Activated naive CD4-positive, alpha-beta T cell treated with anti-CD3 and anti-CD28 coated beads, Interleukin-2, amount 10 ng/mL, durations not matched to agents 7 days and 5 days (primary cell): Measurements from ENCODE around the gene EMP1.

Experiments used
- CTCF ChIA-PET: fragments of 350-600 bp; sonication (Branson Sonifier 250); formaldehyde crosslinking; loops from one replicate; lab custom pipeline; 2021; ENCODE audit warnings: antibody characterized with exemption; lab: Charles Lee
- DNase-seq: peaks from one replicate; pipeline ENCODE4 v3.0.0-alpha.2; 2020
- H3K27ac Mint-ChIP-seq: one replicate; pipeline ENCODE4 v1.8.0; 2021; ENCODE audit warnings: mild to moderate bottlenecking, moderate library complexity, mixed read lengths
- H3K27me3 Mint-ChIP-seq: one replicate; pipeline ENCODE4 v1.8.0; 2021; ENCODE audit warnings: mild to moderate bottlenecking, mixed read lengths
- H3K36me3 Mint-ChIP-seq: one replicate; pipeline ENCODE4 v1.8.0; 2021; ENCODE audit warnings: mixed read lengths
- H3K4me1 Mint-ChIP-seq: one replicate; pipeline ENCODE4 v1.8.0; 2021; ENCODE audit warnings: mixed read lengths
- H3K4me3 Mint-ChIP-seq: one replicate; pipeline ENCODE4 v1.8.0; 2021; ENCODE audit warnings: mild to moderate bottlenecking, moderate library complexity, mixed read lengths
- H3K9me3 Mint-ChIP-seq: one replicate; pipeline ENCODE4 v1.8.0; 2021; ENCODE audit warnings: mixed read lengths

EMP1 gene

DNA sequence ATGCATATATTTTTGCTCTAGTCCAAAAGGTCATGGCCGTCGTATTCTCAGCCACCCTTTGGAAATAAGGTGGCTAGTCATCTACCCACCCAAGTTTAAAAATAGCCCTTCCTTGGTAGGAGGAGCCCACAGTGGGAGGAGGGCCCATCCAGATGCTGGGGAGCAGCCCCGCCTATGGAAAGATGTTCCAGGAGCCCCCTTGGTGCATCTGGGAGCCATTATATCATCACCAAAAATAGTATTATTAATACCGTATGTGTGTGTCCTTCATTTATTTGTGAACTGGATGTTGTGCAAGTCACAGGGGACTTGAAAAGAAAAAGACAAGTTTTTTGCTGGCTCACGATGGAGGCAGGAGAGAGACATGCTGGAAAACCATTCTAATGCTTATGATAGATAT is 34.0 kb downstream of the EMP1 start:
- H3K4me1 Mint-ChIP-seq = no peaks in the 10 kb centered on the region
- H3K27me3 Mint-ChIP-seq = peaks cover 28% of the 10 kb centered on the region
- CTCF ChIA-PET = no interaction called here
- no peak for DNase-seq
- H3K27ac Mint-ChIP-seq = no peak overlapping the region
- H3K4me3 Mint-ChIP-seq = no peak overlapping the region
- H3K36me3 Mint-ChIP-seq = no peaks in the 10 kb centered on the region
- H3K9me3 Mint-ChIP-seq = no peaks in the 10 kb centered on the region

DNA sequence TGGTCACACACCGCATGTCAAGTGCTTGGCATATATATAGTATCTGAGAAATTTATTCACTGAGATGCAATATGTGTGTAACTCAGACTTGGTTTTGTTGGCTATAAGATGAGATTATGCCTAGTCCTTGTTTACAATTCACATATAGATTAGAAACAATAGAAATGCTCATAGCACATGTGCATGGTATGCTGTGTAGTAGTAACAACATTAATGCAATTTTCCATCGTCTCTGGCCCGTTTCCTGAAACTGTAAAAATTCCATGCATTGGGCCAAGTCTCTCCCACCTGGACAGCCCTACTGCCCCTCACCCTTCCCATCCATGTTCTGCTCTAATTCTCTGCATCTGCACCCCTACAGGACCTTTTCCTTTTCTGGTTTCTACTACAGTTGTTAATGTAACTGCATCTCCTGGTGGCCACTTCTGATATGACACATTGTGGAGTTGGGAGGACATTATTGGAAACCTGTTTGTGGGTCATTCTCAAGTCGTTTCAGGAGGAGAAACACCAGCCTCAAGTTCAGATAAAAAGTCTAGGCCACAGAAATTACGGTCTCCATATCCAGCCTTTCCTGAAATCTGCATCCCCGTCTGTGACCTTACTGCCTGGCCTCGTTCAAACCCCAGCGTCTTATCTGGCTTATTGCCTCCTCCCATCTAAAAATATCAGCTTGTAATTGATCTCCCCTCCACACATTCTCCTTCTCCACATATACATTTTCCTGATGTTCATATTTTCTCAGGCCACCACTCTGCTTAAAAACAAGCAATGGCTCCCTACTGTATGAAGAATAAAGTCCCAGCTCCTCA is 37.5 kb downstream of the EMP1 start:
- Mint-ChIP-seq H3K27ac (no peak overlapping the region), H3K9me3 (no peaks in the 10 kb centered on the region), H3K4me1 (no peaks in the 10 kb centered on the region), H3K4me3 (no peak overlapping the region), H3K36me3 (no peaks in the 10 kb centered on the region), H3K27me3 (peaks cover 13% of the 10 kb centered on the region)
- CTCF ChIA-PET = interaction anchor here (1.1 to 2.4 kb wide), 6 partner anchors 21 to 320 kb away, joined by 3 to 13 read pairs (median 8); no protein-coding TSS in a partner anchor
- peak; percentile 58 for DNase-seq

DNA sequence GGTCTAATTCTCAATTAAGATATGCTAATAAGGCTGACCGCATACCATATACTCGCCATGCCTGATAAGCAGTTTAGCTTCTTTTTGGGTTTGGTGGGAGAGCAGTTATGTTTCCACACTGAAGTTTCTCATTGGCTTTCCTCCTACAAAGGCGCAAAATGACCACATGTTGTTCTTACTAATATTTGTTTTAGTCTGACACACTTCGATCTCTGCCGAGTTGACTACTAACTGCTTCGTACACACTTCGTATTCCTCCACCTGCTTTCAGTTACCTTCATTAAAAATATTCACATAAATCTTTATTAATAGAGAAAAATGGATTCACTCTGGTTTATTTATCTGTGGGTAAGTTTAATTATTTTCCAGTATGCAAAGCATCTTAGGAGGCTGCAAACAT is 41.7 kb downstream of the EMP1 start:
- no peaks in the 10 kb centered on the region for H3K9me3 Mint-ChIP-seq
- H3K4me3 Mint-ChIP-seq = no peak overlapping the region
- no peak overlapping the region for H3K27ac Mint-ChIP-seq
- DNase-seq = no peak
- H3K27me3 Mint-ChIP-seq = peaks cover 25% of the 10 kb centered on the region
- H3K4me1 Mint-ChIP-seq = no peaks in the 10 kb centered on the region
- H3K36me3 Mint-ChIP-seq = no peaks in the 10 kb centered on the region
- CTCF ChIA-PET = no interaction called here

DNA sequence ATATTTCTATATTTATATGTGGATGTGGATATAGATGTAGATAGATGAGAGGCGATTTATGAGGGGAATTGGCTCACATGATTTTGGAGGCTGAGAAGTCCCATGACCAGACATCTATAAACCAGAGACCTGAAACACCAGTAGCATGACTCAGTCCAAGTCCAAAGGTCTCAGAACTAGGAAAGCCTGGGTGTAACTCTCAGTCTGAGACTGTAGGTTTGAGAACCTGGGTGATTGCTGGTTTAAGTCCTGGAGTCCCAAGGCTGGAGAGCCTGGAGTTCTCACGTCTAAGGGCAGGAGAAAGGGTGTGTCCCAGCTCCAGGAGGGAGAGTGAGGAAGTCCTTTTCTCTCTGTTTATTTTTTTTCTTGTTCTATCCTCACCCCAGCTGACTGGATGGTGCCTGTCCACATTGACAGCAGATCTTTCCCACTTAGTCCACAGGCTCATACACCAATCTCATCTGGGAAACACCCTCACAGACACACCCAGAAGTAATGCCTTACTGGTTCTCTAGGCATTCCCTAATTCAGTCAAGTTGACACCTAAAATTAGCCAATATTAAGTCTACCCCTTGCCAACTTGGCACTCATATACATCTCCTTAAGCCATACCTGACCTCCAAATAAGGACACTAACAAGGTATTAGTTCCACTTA is 45.4 kb downstream of the EMP1 start:
- no peak overlapping the region for H3K27ac Mint-ChIP-seq
- no peak overlapping the region for H3K4me3 Mint-ChIP-seq
- H3K36me3 Mint-ChIP-seq = no peaks in the 10 kb centered on the region
- no peaks in the 10 kb centered on the region for H3K4me1 Mint-ChIP-seq
- no peak for DNase-seq
- CTCF ChIA-PET = no interaction called here
- H3K9me3 Mint-ChIP-seq = no peaks in the 10 kb centered on the region
- peaks cover 25% of the 10 kb centered on the region for H3K27me3 Mint-ChIP-seq

DNA sequence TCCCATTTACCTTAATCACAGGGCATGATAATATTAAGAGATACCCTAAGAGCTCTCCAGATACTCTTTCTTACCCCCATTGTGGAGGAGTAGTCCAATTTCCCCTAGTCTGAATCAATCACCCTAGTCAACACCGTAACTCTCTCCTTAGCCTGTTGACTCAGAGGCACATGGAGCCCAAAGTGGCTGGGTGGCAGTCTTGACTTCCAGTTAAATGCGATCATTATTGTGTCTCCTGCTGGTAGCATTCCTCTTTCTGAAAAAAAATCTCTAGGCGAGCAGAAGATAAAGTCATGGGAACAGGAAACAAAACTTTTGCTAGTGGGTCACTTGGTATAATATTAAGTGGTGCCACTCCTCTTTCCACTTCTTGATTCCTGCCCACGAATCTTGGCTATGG is 46.4 kb downstream of the EMP1 start:
- Mint-ChIP-seq H3K27ac (no peak overlapping the region), H3K4me1 (no peaks in the 10 kb centered on the region), H3K36me3 (no peaks in the 10 kb centered on the region), H3K9me3 (no peaks in the 10 kb centered on the region), H3K27me3 (peaks cover 30% of the 10 kb centered on the region), H3K4me3 (no peak overlapping the region)
- no peak for DNase-seq
- CTCF ChIA-PET = no interaction called here

DNA sequence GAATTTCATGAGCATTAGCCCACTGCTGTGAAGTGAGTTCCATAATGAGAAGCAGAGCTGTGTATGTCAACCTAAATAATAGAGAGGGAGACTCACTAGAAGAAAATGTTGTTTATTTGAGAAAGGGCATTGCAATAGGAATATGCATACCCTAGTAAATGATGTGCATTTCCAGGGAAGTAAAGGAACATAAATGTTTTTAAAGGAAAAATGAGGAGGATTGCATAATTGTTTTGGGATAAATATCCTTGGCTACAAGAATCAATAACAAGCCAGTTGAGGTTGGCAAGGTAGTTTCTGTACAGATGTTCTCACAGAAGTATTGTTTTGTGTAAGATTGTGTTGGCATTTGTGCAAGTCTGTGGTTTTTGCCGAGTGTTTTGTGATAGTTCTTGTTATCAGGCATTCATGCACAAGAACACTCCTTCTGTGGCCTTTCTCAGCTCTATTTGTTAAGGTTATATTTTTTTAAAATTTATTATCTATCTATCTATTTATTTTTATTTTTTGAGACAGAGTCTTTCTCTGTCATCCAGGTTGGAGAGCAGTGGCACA is 47.1 kb downstream of the EMP1 start:
- H3K27ac Mint-ChIP-seq = no peak overlapping the region
- no peaks in the 10 kb centered on the region for H3K9me3 Mint-ChIP-seq
- H3K36me3 Mint-ChIP-seq = no peaks in the 10 kb centered on the region
- H3K27me3 Mint-ChIP-seq = peaks cover 33% of the 10 kb centered on the region
- no peak for DNase-seq
- CTCF ChIA-PET = no interaction called here
- no peak overlapping the region for H3K4me3 Mint-ChIP-seq
- H3K4me1 Mint-ChIP-seq = no peaks in the 10 kb centered on the region

DNA sequence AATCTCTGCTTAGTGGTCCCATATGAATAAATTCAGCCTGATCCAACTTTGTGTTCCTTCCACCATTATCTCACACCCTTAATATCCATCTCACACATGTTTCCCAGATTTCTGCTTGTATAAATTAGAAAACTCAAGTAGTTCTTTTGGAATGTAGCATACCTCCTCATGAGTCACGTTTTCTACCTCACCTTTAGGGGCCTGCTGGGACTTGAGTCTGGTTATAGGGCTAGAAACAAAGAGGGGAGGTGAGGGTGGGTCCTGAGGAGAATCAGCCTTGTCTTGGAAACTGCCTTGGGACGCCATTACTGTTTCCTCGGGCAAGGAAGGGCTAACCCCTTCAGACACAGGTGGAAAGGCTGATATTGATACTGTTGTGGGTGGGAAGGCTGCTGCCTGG is 51.1 kb downstream of the EMP1 start:
- Mint-ChIP-seq H3K27ac (no peak overlapping the region), H3K27me3 (peaks cover 19% of the 10 kb centered on the region), H3K4me3 (no peak overlapping the region), H3K4me1 (no peaks in the 10 kb centered on the region), H3K9me3 (no peaks in the 10 kb centered on the region), H3K36me3 (no peaks in the 10 kb centered on the region)
- CTCF ChIA-PET = no interaction called here
- no peak for DNase-seq

DNA sequence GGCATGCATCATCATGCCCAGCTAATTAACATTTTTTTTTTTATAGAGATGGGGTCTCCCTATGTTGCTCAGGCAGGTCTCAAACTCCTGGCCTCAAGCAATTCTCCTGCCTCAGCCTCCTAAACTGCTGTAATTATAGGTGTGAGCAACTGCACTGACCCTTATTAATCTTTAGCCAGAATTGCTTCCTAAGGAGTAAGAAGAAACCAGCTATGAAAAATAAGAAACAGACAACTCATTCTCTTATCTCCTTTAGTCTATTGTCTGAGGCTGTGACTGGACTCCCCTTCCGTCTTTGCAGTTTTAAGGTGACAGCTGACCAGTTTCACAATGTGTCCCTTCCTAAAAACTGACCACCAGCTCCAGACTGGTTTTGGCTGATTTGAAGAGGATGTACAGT is 52.4 kb downstream of the EMP1 start:
- H3K9me3 Mint-ChIP-seq = no peaks in the 10 kb centered on the region
- H3K4me3 Mint-ChIP-seq = no peak overlapping the region
- CTCF ChIA-PET = interaction anchor here (0.6 kb wide), 1 partner anchor 460 kb away, joined by 5 read pairs; no protein-coding TSS in a partner anchor
- peaks cover 19% of the 10 kb centered on the region for H3K27me3 Mint-ChIP-seq
- DNase-seq = no peak
- no peak overlapping the region for H3K27ac Mint-ChIP-seq
- H3K4me1 Mint-ChIP-seq = no peaks in the 10 kb centered on the region
- no peaks in the 10 kb centered on the region for H3K36me3 Mint-ChIP-seq

DNA sequence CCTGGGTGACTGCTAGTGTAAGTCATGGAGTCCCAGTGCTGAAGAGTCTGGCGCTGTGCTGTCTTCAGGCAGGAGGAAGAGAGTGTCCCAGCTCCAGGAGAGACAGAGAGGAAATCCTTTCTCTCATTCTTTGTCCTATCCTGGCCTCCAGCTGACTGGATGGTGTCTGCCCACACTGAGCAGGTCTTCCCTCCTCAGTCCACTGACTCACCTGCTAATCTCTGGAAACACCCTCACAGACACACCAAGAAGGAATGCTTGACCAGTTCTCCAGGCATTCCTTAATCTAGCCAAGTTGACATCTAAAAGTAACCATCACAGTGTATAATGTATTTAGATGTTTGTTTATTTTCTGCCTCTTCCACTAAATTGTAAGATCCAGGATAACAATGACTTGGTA is 53.9 kb downstream of the EMP1 start:
- no peak overlapping the region for H3K27ac Mint-ChIP-seq
- H3K9me3 Mint-ChIP-seq = no peaks in the 10 kb centered on the region
- DNase-seq = no peak
- H3K36me3 Mint-ChIP-seq = no peaks in the 10 kb centered on the region
- CTCF ChIA-PET = no interaction called here
- H3K4me3 Mint-ChIP-seq = no peak overlapping the region
- no peaks in the 10 kb centered on the region for H3K4me1 Mint-ChIP-seq
- peaks cover 19% of the 10 kb centered on the region for H3K27me3 Mint-ChIP-seq

DNA sequence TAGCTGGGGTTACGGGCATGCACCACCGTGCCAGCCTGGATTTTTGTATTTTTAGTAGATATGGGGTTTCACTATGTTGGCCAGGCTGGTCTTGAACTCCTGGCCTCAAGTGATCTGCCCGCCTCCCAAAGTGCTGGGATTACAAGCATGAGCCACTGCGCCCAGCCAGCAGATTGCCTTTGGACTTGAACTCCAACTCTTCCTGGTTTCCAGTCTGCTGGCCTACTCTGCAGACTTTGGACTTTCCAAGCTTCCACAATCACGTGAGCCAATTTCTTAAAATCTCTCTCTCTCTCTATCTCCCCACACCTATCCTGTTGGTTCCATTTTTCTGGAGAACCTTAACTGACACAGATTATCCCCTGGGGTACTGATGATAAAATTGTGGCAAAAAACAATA is 55.0 kb downstream of the EMP1 start:
- no peak for DNase-seq
- CTCF ChIA-PET = no interaction called here
- no peaks in the 10 kb centered on the region for H3K9me3 Mint-ChIP-seq
- H3K36me3 Mint-ChIP-seq = no peaks in the 10 kb centered on the region
- peaks cover 2% of the 10 kb centered on the region for H3K4me1 Mint-ChIP-seq
- H3K4me3 Mint-ChIP-seq = no peak overlapping the region
- peaks cover 19% of the 10 kb centered on the region for H3K27me3 Mint-ChIP-seq
- H3K27ac Mint-ChIP-seq = no peak overlapping the region

DNA sequence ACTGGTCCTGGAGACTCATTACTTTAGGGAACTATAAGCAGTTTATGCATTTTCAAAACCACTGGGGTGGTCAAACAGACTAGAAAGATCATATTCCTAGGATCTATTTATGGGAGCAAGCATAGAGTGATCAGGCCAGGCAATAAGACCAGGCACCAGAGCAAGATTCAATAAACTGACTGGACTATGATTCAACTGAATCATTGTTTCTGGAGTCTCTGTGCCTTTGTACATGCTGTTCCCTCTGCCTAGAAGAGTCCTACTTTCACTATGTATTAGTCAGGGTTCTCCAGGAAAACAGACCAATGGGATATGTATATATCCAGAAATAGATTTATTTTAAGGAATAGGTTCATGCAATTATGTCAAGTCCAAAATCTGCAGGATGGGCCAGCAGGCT is 55.5 kb downstream of the EMP1 start:
- H3K36me3 Mint-ChIP-seq = no peaks in the 10 kb centered on the region
- H3K4me1 Mint-ChIP-seq = peaks cover 2% of the 10 kb centered on the region
- CTCF ChIA-PET = no interaction called here
- H3K27ac Mint-ChIP-seq = no peak overlapping the region
- no peak for DNase-seq
- H3K27me3 Mint-ChIP-seq = peaks cover 23% of the 10 kb centered on the region
- H3K4me3 Mint-ChIP-seq = no peak overlapping the region
- H3K9me3 Mint-ChIP-seq = no peaks in the 10 kb centered on the region

DNA sequence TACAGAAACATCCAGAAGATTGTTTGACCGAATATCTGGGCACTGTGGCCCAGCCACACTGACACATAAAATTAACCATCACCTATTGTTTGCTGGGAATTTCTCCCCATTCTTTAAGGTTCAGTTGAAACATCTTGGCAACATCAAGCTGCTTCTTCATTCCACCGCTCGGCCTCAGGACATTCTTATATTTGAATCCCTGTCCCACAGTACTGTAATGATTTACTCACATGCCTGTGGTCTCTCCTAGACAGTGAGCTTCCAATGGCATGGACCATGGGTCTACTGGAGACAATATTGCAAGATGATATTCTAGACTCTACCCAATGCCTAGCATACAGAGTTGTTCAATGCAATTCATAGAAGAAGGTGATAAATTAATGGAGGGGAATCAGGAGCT is 56.1 kb downstream of the EMP1 start:
- DNase-seq = no peak
- peaks cover 2% of the 10 kb centered on the region for H3K4me1 Mint-ChIP-seq

DNA sequence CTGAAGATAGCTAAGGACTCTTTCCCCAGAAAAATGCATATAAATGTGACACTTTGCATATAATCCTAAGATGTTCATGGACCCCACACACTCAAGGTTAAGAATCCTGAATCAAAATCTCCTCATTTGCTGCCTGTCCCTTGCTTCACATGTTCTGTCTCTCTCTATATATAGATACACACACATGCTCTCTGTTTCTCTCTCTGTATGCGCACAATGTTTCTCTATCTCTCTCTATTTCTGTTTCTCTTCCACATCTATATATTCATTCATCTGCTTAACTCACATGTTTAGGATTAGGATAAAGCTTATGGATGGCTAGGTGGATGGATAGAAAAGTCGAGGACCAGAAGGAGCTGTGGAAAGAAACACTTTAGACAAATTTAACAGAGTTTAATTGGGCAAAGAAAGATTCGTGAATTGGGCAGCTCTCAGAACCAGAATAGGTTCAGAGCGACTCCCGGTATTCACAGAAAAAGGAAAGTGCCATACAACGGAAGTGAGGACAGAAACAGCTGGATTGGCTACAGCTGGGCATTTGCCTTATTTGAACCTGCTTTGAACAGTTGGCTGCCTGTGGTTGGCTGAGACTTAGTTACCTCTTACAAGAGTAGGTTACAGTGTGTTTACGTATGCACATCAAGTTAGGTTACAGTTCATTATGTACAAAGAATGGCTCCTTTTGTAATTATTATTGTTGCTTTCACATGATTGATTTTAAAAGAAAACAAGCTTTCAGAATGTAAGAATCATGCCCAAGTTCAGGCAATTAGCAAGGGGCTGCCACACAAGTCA is 57.6 kb downstream of the EMP1 start:
- Mint-ChIP-seq H3K27me3 (peaks cover 17% of the 10 kb centered on the region), H3K9me3 (no peaks in the 10 kb centered on the region), H3K4me3 (no peak overlapping the region), H3K4me1 (peaks cover 2% of the 10 kb centered on the region), H3K27ac (no peak overlapping the region), H3K36me3 (no peaks in the 10 kb centered on the region)
- no peak for DNase-seq
- CTCF ChIA-PET = interaction anchor here (0.7 to 2.8 kb wide), 12 partner anchors 8 to 734 kb away, joined by 3 to 12 read pairs (median 6); no protein-coding TSS in a partner anchor

More for the DNA sequence above, 56.1 kb downstream of the EMP1 start:
- no peaks in the 10 kb centered on the region for H3K36me3 Mint-ChIP-seq
- H3K27ac Mint-ChIP-seq = no peak overlapping the region
- no peak overlapping the region for H3K4me3 Mint-ChIP-seq
- H3K27me3 Mint-ChIP-seq = peaks cover 22% of the 10 kb centered on the region
- no peaks in the 10 kb centered on the region for H3K9me3 Mint-ChIP-seq
- CTCF ChIA-PET = no interaction called here
